Loucy (cell line): ENCODE data around the gene FLYWCH2.

ENCODE experiments used
- CTCF ChIP-seq: fragments of 200-600 bp; sonication (generic); conservative IDR thresholded peaks from 2 replicates; pipeline ENCODE4 v1.5.1; 2014; ENCODE audit warnings: mild to moderate bottlenecking, antibody characterized with exemption, low read length
- EZH2phosphoT487 ChIP-seq: fragments of 200-600 bp; IDR thresholded peaks from 2 replicates; pipeline ENCODE4 v1.6.1; 2018; ENCODE audit warnings: antibody characterized with exemption, mild to moderate bottlenecking, moderate library complexity, borderline replicate concordance

- no peak for TF ChIP-seq CTCF
- no peak for TF ChIP-seq EZH2phosphoT487
Measured at GRCh38 chr16:2852003-2852730, 30.8 kb upstream of the FLYWCH2 start.
